GM23338 (cell line): ENCODE measurements around the gene CENPN.

Experiments used
- CTCF ChIP-seq, 2 experiments: fragments of 200-600 bp in 1 of 2; sonication (generic) in 1 of 2; conservative IDR thresholded peaks; 2 replicates each; pipeline versions ENCODE4 v1.5.1 to v1.6.1; 2016 to 2017; ENCODE audit warnings: antibody characterized with exemption in 2 of 2, low read depth in 2 of 2, mild to moderate bottlenecking in 2 of 2, moderate library complexity in 1 of 2
- POLR2AphosphoS5 ChIP-seq: IDR thresholded peaks from 2 replicates; pipeline ENCODE4 v1.6.1; 2016; ENCODE audit warnings: antibody characterized with exemption, low read depth
- REST ChIP-seq: IDR thresholded peaks from one replicate; pipeline ENCODE4 v1.6.1; 2018; ENCODE audit warnings: antibody characterized with exemption; ENCODE audit not compliant: unreplicated experiment

GRCh38 chr16:80994451-80994850 is 12.6 kb upstream of the CENPN start:
- no peak for TF ChIP-seq CTCF (conservative IDR thresholded peaks at IDR 0.05; ENCODE audit: low read depth in 2 of 2)
- no peak for TF ChIP-seq POLR2AphosphoS5
- no peak for TF ChIP-seq REST
